ENCODE results near the gene COL19A1.
"Not testable (repeated sequence)": the region's sequence is repeated elsewhere in the genome, so short reads cannot be mapped to it uniquely, and the experiment has no call there.

COL19A1 gene

DNA sequence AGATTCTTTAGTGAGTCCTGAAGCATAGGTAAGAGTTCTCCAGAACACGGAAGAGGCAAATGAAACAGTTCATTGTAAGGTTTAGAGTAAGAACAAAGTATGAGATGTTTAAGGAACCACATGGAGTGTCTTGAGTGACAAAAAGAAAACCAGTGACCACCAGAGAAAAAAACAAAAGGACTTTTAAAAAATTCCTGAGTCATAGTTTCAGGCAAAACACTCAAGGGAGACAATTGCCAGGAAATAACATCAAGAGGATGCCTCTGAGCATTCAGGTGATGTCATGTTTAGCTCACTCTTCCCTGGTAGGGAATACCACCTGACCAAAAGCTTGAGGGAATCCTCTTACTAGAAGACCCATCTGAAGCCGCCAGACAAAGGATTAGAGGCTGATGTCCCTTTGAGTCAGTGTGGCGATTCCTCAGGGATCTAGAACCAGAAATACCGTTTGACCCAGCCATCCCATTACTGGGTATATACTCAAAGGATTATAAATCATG, 110.3 kb downstream of the COL19A1 start:
- DNase-seq = no peak

- DNase-seq = no peak
Measured at GRCh38 chr6:69980624-69981023, 114.3 kb downstream of the COL19A1 start.

DNA sequence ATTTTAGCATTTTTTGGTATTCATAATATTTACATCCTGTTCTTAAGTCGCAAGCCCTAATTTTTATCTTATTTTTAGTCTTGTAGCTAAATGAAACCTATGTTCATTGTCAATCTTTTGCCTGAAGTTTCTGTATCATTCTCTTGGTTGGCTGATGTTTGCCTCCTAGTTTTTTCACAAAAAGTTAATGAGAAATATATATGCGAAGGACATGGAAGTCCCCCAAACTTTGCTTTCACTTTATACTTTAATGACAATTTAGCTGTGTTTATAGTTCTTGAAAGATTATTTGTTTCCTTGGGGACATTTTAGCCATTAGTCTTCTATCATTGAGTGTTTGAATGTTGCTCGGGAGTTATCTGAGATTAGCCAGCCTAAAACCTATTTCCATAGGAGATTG, 118.2 kb downstream of the COL19A1 start:
- DNase-seq = no peak

DNA sequence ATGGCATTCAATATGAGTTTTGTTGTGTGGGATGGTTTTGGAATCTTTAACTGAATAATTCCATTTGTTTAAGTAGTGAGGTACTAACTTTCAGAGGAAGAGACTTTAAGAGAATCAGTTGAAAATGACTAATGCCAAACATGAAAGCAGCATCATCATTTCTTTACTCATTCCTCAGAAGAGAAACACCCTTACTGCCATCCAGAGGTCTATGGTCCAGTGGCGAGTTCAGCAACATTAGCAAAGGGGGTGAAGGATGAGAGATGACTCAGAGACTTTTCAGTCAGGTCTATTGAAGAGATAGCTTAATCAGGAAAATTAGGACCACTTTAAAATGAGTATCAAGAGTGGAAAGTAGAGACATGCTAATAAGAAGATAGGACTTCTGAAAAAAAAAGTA, 118.8 kb downstream of the COL19A1 start:
- DNase-seq = no peak

DNA sequence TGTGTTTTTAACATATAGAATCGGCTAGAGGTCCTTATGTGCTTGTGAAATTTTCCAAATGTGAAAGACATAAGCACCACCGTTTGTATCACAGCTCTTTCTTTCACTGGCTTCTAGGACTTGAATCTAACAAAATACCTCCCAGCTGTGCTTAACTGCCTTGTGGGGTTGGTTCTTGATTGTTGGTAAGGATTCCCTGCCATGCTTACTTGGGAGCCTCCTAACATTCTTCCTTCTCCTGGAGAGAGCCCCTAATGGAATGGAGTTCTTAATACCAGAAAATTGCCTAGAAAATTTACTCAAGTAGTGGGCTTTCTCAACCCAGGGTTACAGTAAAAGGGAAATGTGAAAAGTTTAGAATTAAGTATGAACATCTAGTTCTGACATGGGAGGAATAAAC, 121.2 kb downstream of the COL19A1 start:
- DNase-seq = no peak

DNA sequence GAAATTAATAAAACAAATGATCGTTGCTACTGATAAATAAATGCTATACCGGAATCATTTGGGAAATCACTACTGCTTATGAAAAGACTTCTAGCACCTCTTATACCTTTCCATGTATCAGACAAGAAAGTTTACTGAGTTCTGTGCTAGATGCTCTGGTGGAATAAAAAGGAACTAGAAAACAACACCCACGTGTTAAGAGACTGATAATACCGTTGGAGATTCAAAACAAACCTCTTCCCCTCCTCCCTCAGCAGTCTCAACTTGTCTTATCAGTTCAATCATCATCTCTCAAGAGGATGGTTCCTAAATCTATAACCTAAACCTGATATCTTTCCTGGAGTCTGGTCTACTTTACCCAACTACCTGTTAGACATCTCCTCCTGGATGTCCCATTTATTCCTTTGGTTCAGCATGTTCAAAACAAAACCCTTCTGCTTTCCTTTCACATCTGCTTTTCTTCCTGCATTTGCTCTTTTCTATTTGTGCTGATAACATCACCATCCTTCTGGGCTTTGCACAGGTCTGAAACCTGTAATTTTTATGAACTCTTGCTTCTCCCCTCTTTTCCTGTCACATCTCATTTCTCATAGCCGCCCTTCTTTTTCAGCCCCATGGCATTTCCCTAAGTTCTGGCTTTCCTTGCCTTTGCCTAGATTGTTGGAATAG, 122.2 kb downstream of the COL19A1 start:
- DNase-seq = no peak

DNA sequence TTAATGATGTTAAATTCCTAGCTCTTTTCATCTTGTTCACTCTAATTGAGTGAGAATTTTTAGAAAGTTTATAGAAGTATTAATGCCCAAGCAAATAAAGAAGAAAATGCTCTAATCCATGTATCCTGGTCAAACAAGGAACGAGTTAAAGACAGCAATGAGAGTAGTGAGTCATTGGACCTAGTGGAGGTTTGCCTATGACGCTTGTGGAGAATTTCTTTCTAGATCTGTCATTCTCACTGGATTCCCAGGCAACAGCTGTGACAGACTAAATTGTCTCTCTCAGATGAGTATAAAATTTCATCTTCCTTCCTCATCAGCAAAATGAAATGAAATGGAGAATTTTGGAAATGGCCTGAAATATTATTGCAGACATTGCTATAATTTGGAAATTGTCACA, 127.9 kb downstream of the COL19A1 start:
- no peak for DNase-seq

GRCh38 chr6:70008189-70008588, 141.8 kb downstream of the COL19A1 start:
- DNase-seq = no peak

DNA sequence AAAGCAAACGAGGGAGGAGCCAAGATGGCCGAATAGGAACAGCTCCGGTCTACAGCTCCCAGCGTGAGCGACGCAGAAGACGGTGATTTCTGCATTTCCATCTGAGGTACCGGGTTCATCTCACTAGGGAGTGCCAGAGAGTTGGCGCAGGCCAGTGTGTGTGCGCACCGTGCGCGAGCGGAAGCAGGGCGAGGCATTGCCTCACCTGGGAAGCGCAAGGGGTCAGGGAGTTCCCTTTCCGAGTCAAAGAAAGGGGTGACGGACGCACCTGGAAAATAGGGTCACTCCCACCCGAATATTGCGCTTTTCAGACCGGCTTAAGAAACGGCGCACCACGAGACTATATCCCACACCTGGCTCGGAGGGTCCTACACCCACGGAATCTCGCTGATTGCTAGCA, 144.0 kb downstream of the COL19A1 start:
- not testable (repeated sequence) for DNase-seq

GRCh38 chr6:70023201-70023600, 156.8 kb downstream of the COL19A1 start:
- not testable (repeated sequence) for DNase-seq

GRCh38 chr6:70028246-70028645, 161.9 kb downstream of the COL19A1 start:
- DNase-seq = no peak

DNA sequence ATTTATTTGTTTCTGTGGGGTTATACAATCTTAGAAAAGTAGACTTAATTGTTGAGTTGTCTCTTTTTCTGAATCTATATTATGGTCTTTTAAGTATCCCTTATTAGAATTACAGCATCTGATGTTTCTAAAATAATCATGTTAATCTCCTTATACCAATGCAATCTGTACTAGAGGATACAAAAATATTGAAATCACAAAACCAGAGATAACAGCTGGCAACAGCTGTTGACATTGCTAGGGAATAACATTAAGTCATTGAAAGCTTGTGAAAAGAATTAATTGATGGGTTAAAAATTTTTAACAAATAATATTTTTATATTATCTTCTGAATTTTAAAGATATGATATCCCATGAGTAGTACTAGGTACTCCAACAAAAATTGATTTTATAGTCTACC, 162.6 kb downstream of the COL19A1 start:
- no peak for DNase-seq

- no peak for DNase-seq
Measured at GRCh38 chr6:70033781-70034180, 167.4 kb downstream of the COL19A1 start.

DNA sequence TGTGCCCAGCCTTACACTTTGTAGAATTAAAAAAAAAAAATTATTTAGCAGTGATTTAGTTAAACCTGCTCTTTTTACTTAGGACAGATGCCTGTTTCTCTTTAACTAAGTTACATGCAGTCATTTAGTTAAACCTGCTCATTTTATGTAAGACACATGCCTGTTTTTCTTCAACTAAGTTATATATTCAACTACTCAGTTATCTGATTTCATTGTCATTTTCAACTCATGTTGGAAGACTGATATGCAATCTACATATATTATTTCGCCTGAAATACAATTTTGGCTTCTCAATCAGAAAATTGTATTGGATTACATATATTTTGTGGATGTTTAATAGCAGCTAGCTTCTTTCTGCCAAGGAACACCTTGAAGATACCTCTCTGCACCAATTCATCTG, 171.1 kb downstream of the COL19A1 start:
- DNase-seq = no peak

DNA sequence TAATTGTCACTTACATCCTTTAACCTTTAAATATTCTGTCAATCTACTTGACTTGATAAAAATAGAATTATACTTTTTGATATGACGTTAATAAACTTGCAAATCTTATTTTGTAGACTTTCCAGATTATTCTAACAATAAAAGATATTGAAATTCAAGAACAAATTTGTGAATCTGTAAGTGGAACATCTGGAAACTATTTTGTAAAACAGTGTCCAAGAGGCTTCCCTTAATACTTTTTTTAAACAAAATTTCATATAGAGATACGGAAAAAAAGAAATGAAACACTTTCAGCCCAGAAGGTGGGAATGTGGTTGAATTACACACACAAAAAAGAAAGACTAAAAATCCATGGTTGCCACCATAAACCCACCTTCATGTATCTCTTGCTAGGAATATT, 174.4 kb downstream of the COL19A1 start:
- DNase-seq = no peak

GRCh38 chr6:70041411-70041810, 175.1 kb downstream of the COL19A1 start:
- DNase-seq = no peak

DNA sequence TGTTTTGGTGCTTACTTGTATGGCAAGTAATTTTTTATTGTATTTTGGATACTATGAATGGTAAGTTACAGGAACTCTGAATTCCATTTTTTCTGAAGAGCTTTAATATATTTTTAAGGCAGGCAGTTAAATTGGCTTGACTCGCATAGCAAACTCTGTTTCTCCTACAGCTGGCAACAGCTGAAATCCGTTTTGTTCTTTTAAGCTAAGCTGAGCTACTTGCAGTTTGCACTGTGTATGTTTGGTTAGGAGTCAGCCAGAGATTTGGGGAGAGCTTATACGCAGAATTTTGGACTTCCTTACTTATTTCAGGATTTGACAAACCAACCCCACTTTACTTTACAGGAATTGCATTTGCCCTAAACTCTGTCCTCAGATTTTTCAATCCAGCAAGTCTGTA, 179.1 kb downstream of the COL19A1 start:
- no peak for DNase-seq

GRCh38 chr6:70051197-70052124, 185.1 kb downstream of the COL19A1 start:
- DNase-seq = no peak

DNA sequence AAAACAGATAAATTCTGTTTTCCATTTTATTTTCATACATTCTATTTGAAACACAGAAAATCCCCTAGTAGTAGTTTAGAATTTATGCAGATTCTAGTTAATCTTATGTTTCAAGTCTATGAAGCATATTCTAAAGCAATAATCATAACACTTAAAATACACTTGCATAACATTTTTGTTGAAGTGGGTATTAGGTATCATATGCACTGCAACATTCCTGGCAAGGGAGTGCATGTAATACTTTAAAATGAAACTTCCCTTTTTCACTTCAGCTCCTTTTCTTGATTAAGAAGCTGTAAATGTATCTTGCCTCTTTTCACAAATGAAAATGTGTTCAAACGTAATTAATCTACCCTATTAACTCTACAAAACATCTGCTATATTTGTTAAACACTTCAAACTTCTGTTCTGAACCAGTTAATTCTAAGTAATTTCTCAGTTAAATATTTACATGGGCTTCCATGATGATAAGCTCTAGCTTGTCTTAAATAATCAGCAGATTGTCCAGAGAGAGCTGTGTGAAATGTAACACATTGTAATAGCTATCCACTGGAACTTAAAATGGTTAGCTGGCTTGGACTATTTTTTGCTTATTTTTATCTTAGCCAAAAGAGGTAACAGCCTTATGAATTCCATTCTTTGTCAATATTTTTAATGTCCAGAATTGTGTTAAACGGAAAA, 192.8 kb downstream of the COL19A1 start:
- no peak for DNase-seq

DNA sequence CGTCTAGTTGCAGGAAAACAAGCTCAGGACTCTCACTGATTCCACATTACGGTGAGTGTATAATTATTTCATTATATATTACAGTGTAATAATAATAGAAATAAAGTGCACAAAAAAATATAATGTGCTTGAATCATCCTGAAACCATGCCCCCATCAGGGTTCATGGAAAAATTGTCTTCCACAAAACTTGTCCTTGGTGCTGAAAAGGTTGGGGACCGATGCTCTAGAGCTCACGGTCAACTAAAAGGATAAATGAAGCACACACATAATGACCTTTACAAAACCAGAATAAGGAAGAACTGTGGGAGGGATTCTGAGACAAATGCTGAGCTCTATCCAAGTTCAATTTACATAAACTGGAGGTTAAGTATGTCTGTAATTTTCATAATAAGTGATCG, 194.3 kb downstream of the COL19A1 start:
- DNase-seq = no peak

- no peak for DNase-seq
Measured at GRCh38 chr6:70061546-70061945, 195.2 kb downstream of the COL19A1 start.

DNA sequence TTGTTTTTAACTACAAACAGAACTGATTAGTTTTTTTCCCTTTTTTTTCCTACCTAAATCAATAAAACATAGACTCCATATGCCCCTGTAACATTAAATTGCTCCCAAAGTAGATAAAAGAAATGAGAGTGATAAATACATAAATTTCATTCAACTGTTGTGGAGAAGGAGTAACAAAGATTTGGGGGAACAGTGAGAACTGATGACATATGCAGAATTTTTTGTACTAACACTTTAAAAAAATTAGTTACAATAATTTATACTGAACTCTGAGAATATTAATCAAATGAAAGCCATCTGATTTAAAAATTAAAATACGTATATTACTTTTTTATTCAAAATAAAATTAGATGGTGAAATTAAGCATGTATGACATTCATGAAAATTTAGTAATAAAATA, 195.7 kb downstream of the COL19A1 start:
- no peak for DNase-seq

- no peak for DNase-seq
Measured at GRCh38 chr6:70072540-70073179, 206.3 kb downstream of the COL19A1 start.
